H9 (cell line): ENCODE results near the gene MYO7A. TPM values are rescaled to one million over a fixed set of nuclear protein-coding genes. Genes with fewer than 3 reads are reported as not detected.

Experiments used
- DNase-seq: peaks from one replicate; pipeline ENCODE4 v3.0.0-alpha.2; 2017
- H2AFZ ChIP-seq: one replicate; pipeline ENCODE4 v1.6.1; 2013; ENCODE audit warnings: mild to moderate bottlenecking, low read length, control low read depth, moderate library complexity
- H2AK5ac ChIP-seq: 2 replicates; pipeline ENCODE4 v1.6.1; 2013; ENCODE audit warnings: low read length, control low read depth, mixed read lengths; ENCODE audit not compliant: insufficient read length
- H2BK120ac ChIP-seq: one replicate; pipeline ENCODE4 v1.6.1; 2013; ENCODE audit warnings: low read depth, mild to moderate bottlenecking, low read length, control low read depth, inconsistent platforms; ENCODE audit not compliant: poor library complexity, severe bottlenecking
- H2BK12ac ChIP-seq: 2 replicates; pipeline ENCODE4 v1.6.1; 2013; ENCODE audit warnings: low read length, control low read depth, mixed read lengths, low read depth; ENCODE audit not compliant: insufficient read length
- H2BK15ac ChIP-seq: 2 replicates; pipeline ENCODE4 v1.6.1; 2013; ENCODE audit warnings: low read depth, low read length, control low read depth
- H2BK20ac ChIP-seq: one replicate; pipeline ENCODE4 v1.6.1; 2013; ENCODE audit warnings: low read depth, mild to moderate bottlenecking, low read length, control low read depth, inconsistent platforms; ENCODE audit not compliant: poor library complexity, severe bottlenecking
- H2BK5ac ChIP-seq: 2 replicates; pipeline ENCODE4 v1.6.1; 2013; ENCODE audit warnings: low read length, control low read depth, mixed read lengths; ENCODE audit not compliant: insufficient read length
- H3K14ac ChIP-seq: 2 replicates; pipeline ENCODE4 v1.6.1; 2013; ENCODE audit warnings: low read length, control low read depth; ENCODE audit not compliant: insufficient read depth
- H3K18ac ChIP-seq: 2 replicates; pipeline ENCODE4 v1.6.1; 2013; ENCODE audit warnings: low read depth, mild to moderate bottlenecking, mixed read lengths, low read length, control low read depth; ENCODE audit not compliant: insufficient read length
- H3K23ac ChIP-seq: 2 replicates; pipeline ENCODE4 v1.6.1; 2013; ENCODE audit warnings: low read length, control low read depth, mixed read lengths, low read depth; ENCODE audit not compliant: insufficient read length
- H3K23me2 ChIP-seq: 2 replicates; pipeline ENCODE4 v1.6.1; 2013; ENCODE audit warnings: low read depth, mild to moderate bottlenecking, mixed read lengths, low read length, control low read depth; ENCODE audit not compliant: insufficient read length, poor library complexity, severe bottlenecking
- H3K27ac ChIP-seq: 2 replicates; pipeline ENCODE4 v1.5.1; 2013; ENCODE audit warnings: low read length, control low read depth, mixed read lengths, low read depth; ENCODE audit not compliant: insufficient read length
- H3K27me3 ChIP-seq: 2 replicates; pipeline ENCODE4 v1.6.1; 2013; ENCODE audit warnings: low read length, control low read depth, inconsistent platforms; ENCODE audit not compliant: insufficient read depth
- H3K4ac ChIP-seq: 2 replicates; pipeline ENCODE4 v1.6.1; 2013; ENCODE audit warnings: low read depth, mild to moderate bottlenecking, control low read depth, inconsistent platforms, low read length, moderate library complexity
- H3K4me1 ChIP-seq: 2 replicates; pipeline ENCODE4 v1.6.1; 2013; ENCODE audit warnings: low read length, control low read depth, inconsistent platforms; ENCODE audit not compliant: insufficient read depth
- H3K4me2 ChIP-seq: 2 replicates; pipeline ENCODE4 v1.6.1; 2013; ENCODE audit warnings: low read length, control low read depth, mixed read lengths; ENCODE audit not compliant: insufficient read length, insufficient read depth
- H3K56ac ChIP-seq: 2 replicates; pipeline ENCODE4 v1.6.1; 2013; ENCODE audit warnings: low read depth, mild to moderate bottlenecking, mixed read lengths, low read length, control low read depth; ENCODE audit not compliant: insufficient read length
- H3K79me1 ChIP-seq: 2 replicates; pipeline ENCODE4 v1.6.1; 2013; ENCODE audit warnings: low read depth, mild to moderate bottlenecking, moderate library complexity, low read length, control low read depth, inconsistent platforms; ENCODE audit not compliant: insufficient read depth, poor library complexity, severe bottlenecking
- H3K79me2 ChIP-seq: 2 replicates; pipeline ENCODE4 v1.6.1; 2013; ENCODE audit warnings: low read length, control low read depth, inconsistent platforms; ENCODE audit not compliant: insufficient read depth
- H3K9ac ChIP-seq: 2 replicates; pipeline ENCODE4 v1.6.1; 2013; ENCODE audit warnings: low read length, control low read depth, mixed read lengths; ENCODE audit not compliant: insufficient read length; ENCODE audit errors: extremely low read depth
- H3K9me3 ChIP-seq: one replicate; pipeline ENCODE4 v1.6.1; 2013; ENCODE audit warnings: low read depth, low read length, inconsistent platforms; ENCODE audit not compliant: control insufficient read depth
- H3T11ph ChIP-seq: one replicate; pipeline ENCODE4 v1.6.1; 2013; ENCODE audit warnings: mild to moderate bottlenecking, low read length, control low read depth, inconsistent platforms
- H4K20me1 ChIP-seq: one replicate; pipeline ENCODE4 v1.6.1; 2013; ENCODE audit not compliant: control insufficient read depth, insufficient read length, insufficient read depth
- H4K5ac ChIP-seq: 2 replicates; pipeline ENCODE4 v1.6.1; 2013; ENCODE audit warnings: low read depth, mild to moderate bottlenecking, mixed read lengths, low read length, control low read depth; ENCODE audit not compliant: insufficient read length
- H4K8ac ChIP-seq: replicated peaks from 2 replicates; pipeline ENCODE4 v1.6.1; 2013; ENCODE audit warnings: low read length, control low read depth, mixed read lengths, low read depth; ENCODE audit not compliant: insufficient read length
- H4K91ac ChIP-seq: 2 replicates; pipeline ENCODE4 v1.6.1; 2013; ENCODE audit warnings: low read depth, mild to moderate bottlenecking, moderate library complexity, mixed read lengths, low read length, control low read depth; ENCODE audit not compliant: insufficient read length
- H3K27ac Mint-ChIP-seq, 3 experiments: 2 replicates in 2 of 3; 3 replicates in 1 of 3; pipeline ENCODE4 v1.8.0; 2020 to 2021; ENCODE audit warnings: mixed read lengths in 3 of 3, mild to moderate bottlenecking in 1 of 3, moderate library complexity in 1 of 3
- H3K27me3 Mint-ChIP-seq: 2 replicates; pipeline ENCODE4 v1.8.0; 2021; ENCODE audit warnings: low read depth, mild to moderate bottlenecking, moderate library complexity, mixed read lengths
- H3K36me3 Mint-ChIP-seq, 3 experiments: 2 replicates in 2 of 3; 3 replicates in 1 of 3; pipeline ENCODE4 v1.8.0; 2020 to 2021; ENCODE audit warnings: low read depth in 3 of 3, mixed read lengths in 3 of 3; ENCODE audit not compliant: insufficient read depth in 1 of 3
- H3K4me1 Mint-ChIP-seq, 2 experiments: 2 replicates each; pipeline ENCODE4 v1.8.0; 2020; ENCODE audit warnings: mixed read lengths in 2 of 2
- H3K4me3 Mint-ChIP-seq, 2 experiments: 2 replicates in 1 of 2; 3 replicates in 1 of 2; pipeline ENCODE4 v1.8.0; 2020 to 2021; ENCODE audit warnings: mild to moderate bottlenecking in 2 of 2, mixed read lengths in 2 of 2, moderate library complexity in 1 of 2
- H3K9me3 Mint-ChIP-seq, 2 experiments: 2 replicates in 1 of 2; 3 replicates in 1 of 2; pipeline ENCODE4 v1.8.0; 2020; ENCODE audit warnings: mild to moderate bottlenecking in 2 of 2, mixed read lengths in 2 of 2, moderate library complexity in 1 of 2
- CTCF ChIP-seq: fragments of 200-600 bp; sonication (generic); conservative IDR thresholded peaks from 3 replicates; pipeline ENCODE4 v1.8.0; 2021; ENCODE audit warnings: antibody characterized with exemption, mild to moderate bottlenecking
- WGBS: extraction: QIAGEN DNeasy Blood & Tissue Kit; methylation state at CpG from one replicate; pipeline ENCODE4 v1.1.7; 2013; ENCODE audit warnings: missing lambda C conversion rate, low lambda C conversion rate, mixed read lengths; ENCODE audit not compliant: insufficient read length; ENCODE audit errors: extremely low coverage; 5-methylcytosine and 5-hydroxymethylcytosine counted together
- total RNA-seq: library from RNA; stranded (reverse); gene quantifications from 2 replicates; pipeline ENCODE4 v1.2.1, GENCODE V29; 2021

The MYO7A gene
- total RNA-seq, 1 experiment from 2014 or later = 1.6 TPM

- no peak overlapping the region for H2BK20ac ChIP-seq
- WGBS = no CpG with 5 or more reads among the region's 8 CpGs
- no peak overlapping the region for H3K14ac ChIP-seq
- H2BK12ac ChIP-seq = no peak overlapping the region
- H3K9ac ChIP-seq = no peak overlapping the region
- H4K5ac ChIP-seq = no peak overlapping the region
- H2AK5ac ChIP-seq = no peak overlapping the region
- no peak overlapping the region for H3T11ph ChIP-seq
- no peak overlapping the region for H4K91ac ChIP-seq
- H3K27ac ChIP-seq = no peak overlapping the region
- H2BK120ac ChIP-seq = no peak overlapping the region
- no peak overlapping the region for H4K8ac ChIP-seq
- H3K9me3 ChIP-seq = no peaks in the 10 kb centered on the region
- no peaks in the 10 kb centered on the region for H3K79me1 ChIP-seq
- no peak overlapping the region for H2BK5ac ChIP-seq
- TF ChIP-seq CTCF = no peak
- H3K56ac ChIP-seq = no peak overlapping the region
- H2BK15ac ChIP-seq = no peak overlapping the region
- H4K20me1 ChIP-seq = no peaks in the 10 kb centered on the region
- no peak overlapping the region for H3K4me2 ChIP-seq
- no peaks in the 10 kb centered on the region; the same call in none of the 2 replicates for H3K27me3 Mint-ChIP-seq
- no peak overlapping the region for H3K4ac ChIP-seq
- peaks cover 61 to 68% of the 10 kb centered on the region in 2 experiments for H3K4me1 Mint-ChIP-seq
- no peak overlapping the region; a peak in 1 of 5 replicates for H3K4me3 Mint-ChIP-seq
- no peak overlapping the region for H2AFZ ChIP-seq
- H3K4me1 ChIP-seq = peaks cover 12% of the 10 kb centered on the region; the same call in 1 of the 2 replicates
- peak overlapping the region; percentile 28 for H3K18ac ChIP-seq
- peaks cover 0 to 2% of the 10 kb centered on the region in 2 experiments; a peak in 1 of 5 replicates for H3K9me3 Mint-ChIP-seq
- peaks cover 2% of the 10 kb centered on the region; the same call in 1 of the 2 replicates for H3K27me3 ChIP-seq
- H3K23ac ChIP-seq = no peak overlapping the region
- DNase-seq = no peak
- peaks cover 0 to 3% (median 0%) of the 10 kb centered on the region in 3 experiments; a peak in 2 of 7 replicates for H3K36me3 Mint-ChIP-seq
- H3K79me2 ChIP-seq = no peaks in the 10 kb centered on the region
- no peaks in the 10 kb centered on the region for H3K23me2 ChIP-seq
- peak overlapping the region in 1 of 3 experiments; percentile 87; a peak in 1 of 7 replicates for H3K27ac Mint-ChIP-seq
These were observed 43.2 kb downstream of the MYO7A start for GRCh38 chr11:77171254-77171653.
